ENCODE results near the gene P2RY4. TPM values are rescaled to one million over a fixed set of nuclear protein-coding genes. Genes with fewer than 3 reads are reported as not detected.

The P2RY4 gene
- total RNA-seq, 1 donor, result under 0.01 TPM

DNA sequence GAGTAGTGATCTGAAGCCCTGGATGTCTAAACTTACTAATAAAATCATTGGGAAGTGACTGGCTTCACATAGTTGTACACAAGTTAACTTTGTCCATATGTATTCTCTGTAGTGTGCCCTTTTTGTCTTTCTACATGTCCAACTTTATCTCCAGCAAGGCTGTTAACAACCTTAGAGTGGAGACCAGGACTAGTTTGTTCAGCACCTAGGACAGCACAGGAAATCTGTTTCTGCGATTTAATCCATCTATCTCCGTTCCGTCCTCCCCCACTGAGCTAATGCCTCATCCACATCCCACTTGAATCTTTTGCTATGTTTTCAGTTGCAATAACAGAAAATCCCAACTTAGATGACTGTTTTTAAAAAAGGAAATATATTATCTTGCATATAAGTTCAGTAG is 4.8 kb upstream of the P2RY4 start:
- no peak overlapping the region for H3K27ac ChIP-seq (ENCODE audit: low read depth, low read length)
- no peaks in the 10 kb centered on the region for H3K36me3 ChIP-seq (ENCODE audit: insufficient read depth, low read length)
- no peaks in the 10 kb centered on the region for H3K4me1 ChIP-seq (ENCODE audit: insufficient read depth, low read length)
- no peaks in the 10 kb centered on the region for H4K20me1 ChIP-seq (ENCODE audit: insufficient read depth, low read length)
- no peak for TF ChIP-seq CTCF (IDR thresholded peaks at IDR 0.05; ENCODE audit: extremely low read depth, low read depth, low read length)
- no peak overlapping the region for H3K4me3 ChIP-seq (ENCODE audit: insufficient read depth, low read length)
- no peaks in the 10 kb centered on the region for H3K79me2 ChIP-seq (ENCODE audit: insufficient read depth, low read length)
- H3K9me3 ChIP-seq (ENCODE audit: low read depth, low read length), result no peaks in the 10 kb centered on the region
- peaks cover 4% of the 10 kb centered on the region for H3K27me3 ChIP-seq (ENCODE audit: insufficient read depth, low read length)
- no peak for DNase-seq (ENCODE audit: insufficient read length, low spot score, missing footprints)
- H3K4me2 ChIP-seq (ENCODE audit: insufficient read depth, low read length), result no peak overlapping the region
- H2AFZ ChIP-seq (ENCODE audit: low read length), result no peak overlapping the region

GRCh38 chrX:70262952-70263567 is 3.1 kb upstream of the P2RY4 start:
- H3K4me1 ChIP-seq (ENCODE audit: insufficient read depth, low read length), result no peaks in the 10 kb centered on the region
- no peaks in the 10 kb centered on the region for H3K79me2 ChIP-seq (ENCODE audit: insufficient read depth, low read length)
- no peaks in the 10 kb centered on the region for H3K9me3 ChIP-seq (ENCODE audit: low read depth, low read length)
- no peak overlapping the region for H3K27ac ChIP-seq (ENCODE audit: low read depth, low read length)
- no peak overlapping the region for H3K4me2 ChIP-seq (ENCODE audit: insufficient read depth, low read length)
- H2AFZ ChIP-seq (ENCODE audit: low read length), result no peak overlapping the region
- no peak for DNase-seq (ENCODE audit: insufficient read length, low spot score, missing footprints)
- TF ChIP-seq CTCF (IDR thresholded peaks at IDR 0.05; ENCODE audit: extremely low read depth, low read depth, low read length), result peak; percentile 57
- H4K20me1 ChIP-seq (ENCODE audit: insufficient read depth, low read length), result no peaks in the 10 kb centered on the region
- no peaks in the 10 kb centered on the region for H3K36me3 ChIP-seq (ENCODE audit: insufficient read depth, low read length)
- no peak overlapping the region for H3K4me3 ChIP-seq (ENCODE audit: insufficient read depth, low read length)
- H3K27me3 ChIP-seq (ENCODE audit: insufficient read depth, low read length), result peaks cover 4% of the 10 kb centered on the region

DNA sequence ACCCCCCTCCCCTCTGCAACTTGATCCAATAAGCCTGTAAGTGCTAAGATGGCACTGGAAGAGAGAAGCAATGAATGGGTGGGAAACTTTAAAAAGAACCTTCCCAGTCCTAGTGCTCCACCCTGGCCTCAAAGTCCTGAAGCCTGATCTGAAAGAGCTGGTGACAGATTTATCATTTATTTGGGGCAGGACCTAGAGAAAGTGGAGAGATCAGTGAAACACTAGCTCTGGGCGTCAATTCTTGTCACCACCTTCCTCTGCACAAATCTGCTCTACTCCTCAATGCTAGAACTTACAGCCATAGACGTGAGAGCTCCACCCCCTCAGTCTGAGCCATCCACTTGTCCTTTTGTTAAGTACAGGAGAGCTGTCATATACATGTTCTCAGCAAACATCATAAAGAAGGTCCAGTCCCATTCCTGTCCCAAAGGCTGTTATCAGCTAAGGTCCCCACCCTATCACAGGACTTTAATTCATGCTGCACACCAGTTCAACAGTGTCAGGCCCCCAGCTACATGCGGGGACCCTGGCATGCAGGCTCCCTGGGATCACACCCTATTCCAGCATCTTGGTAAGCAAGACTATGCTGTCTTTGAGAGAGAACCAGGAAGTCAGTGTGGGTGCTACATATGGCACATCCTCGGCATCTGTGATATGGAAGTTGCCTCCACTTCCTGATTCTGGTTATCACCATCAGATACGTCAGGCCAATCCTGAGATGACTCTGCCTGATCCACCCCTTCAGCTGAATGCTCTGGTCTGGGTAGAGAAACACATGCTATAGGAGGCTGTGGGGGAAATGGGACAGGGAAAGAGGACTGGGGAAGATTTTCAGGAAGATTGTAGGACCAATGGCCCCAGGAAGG is 2.3 kb downstream of the P2RY4 start:
- Histone ChIP-seq H3K4me2 (ENCODE audit: insufficient read depth, low read length) (no peak overlapping the region), H3K36me3 (ENCODE audit: insufficient read depth, low read length) (no peaks in the 10 kb centered on the region), H3K79me2 (ENCODE audit: insufficient read depth, low read length) (no peaks in the 10 kb centered on the region), H3K27ac (ENCODE audit: low read depth, low read length) (no peak overlapping the region), H3K4me1 (ENCODE audit: insufficient read depth, low read length) (no peaks in the 10 kb centered on the region), H3K27me3 (ENCODE audit: insufficient read depth, low read length) (no peaks in the 10 kb centered on the region), H4K20me1 (ENCODE audit: insufficient read depth, low read length) (no peaks in the 10 kb centered on the region), H3K9me3 (ENCODE audit: low read depth, low read length) (no peaks in the 10 kb centered on the region), H3K4me3 (ENCODE audit: insufficient read depth, low read length) (no peak overlapping the region), H2AFZ (ENCODE audit: low read length) (no peak overlapping the region)
- no peak for TF ChIP-seq CTCF (IDR thresholded peaks at IDR 0.05; ENCODE audit: extremely low read depth, low read depth, low read length)
- DNase-seq (ENCODE audit: insufficient read length, low spot score, missing footprints), result no peak

DNA sequence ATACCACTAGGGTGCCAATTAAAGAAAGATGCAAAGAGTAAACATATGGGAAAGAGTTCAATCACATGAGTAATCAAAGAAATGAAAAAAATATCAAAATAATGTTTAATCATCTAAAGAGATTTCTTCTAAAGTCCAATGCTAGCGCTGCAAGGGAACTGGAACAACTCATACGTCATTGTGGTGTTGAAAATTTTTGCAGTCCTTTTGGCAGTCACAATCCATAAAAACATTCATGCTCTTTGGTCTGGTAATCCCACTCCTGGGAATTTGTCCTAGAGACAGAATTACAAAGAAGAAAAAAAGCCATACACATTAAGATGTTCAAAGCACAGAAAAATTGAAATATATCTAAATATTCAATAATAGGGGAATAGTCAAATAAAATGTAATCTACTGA is 4.6 kb downstream of the P2RY4 start:
- no peaks in the 10 kb centered on the region for H3K79me2 ChIP-seq (ENCODE audit: insufficient read depth, low read length)
- no peak for DNase-seq (ENCODE audit: insufficient read length, low spot score, missing footprints)
- H3K9me3 ChIP-seq (ENCODE audit: low read depth, low read length), result no peaks in the 10 kb centered on the region
- no peaks in the 10 kb centered on the region for H3K36me3 ChIP-seq (ENCODE audit: insufficient read depth, low read length)
- no peaks in the 10 kb centered on the region for H3K27me3 ChIP-seq (ENCODE audit: insufficient read depth, low read length)
- H2AFZ ChIP-seq (ENCODE audit: low read length), result no peak overlapping the region
- H3K4me1 ChIP-seq (ENCODE audit: insufficient read depth, low read length), result no peaks in the 10 kb centered on the region
- no peak overlapping the region for H3K27ac ChIP-seq (ENCODE audit: low read depth, low read length)
- no peaks in the 10 kb centered on the region for H4K20me1 ChIP-seq (ENCODE audit: insufficient read depth, low read length)
- H3K4me2 ChIP-seq (ENCODE audit: insufficient read depth, low read length), result no peak overlapping the region
- no peak for TF ChIP-seq CTCF (IDR thresholded peaks at IDR 0.05; ENCODE audit: extremely low read depth, low read depth, low read length)
- H3K4me3 ChIP-seq (ENCODE audit: insufficient read depth, low read length), result no peak overlapping the region
